Endothelial cell (in vitro differentiated cells): Measurements from ENCODE around the gene IL1RAPL2. TPM values are rescaled to one million over a fixed set of nuclear protein-coding genes. Genes with fewer than 3 reads are reported as not detected.

Source experiments
- DNase-seq: peaks from one replicate; pipeline ENCODE4 v3.0.0; 2021; ENCODE audit warnings: low spot score
- H3K27ac Mint-ChIP-seq: one replicate; pipeline ENCODE4 v1.8.0; 2021; ENCODE audit warnings: mixed read lengths, inconsistent platforms; ENCODE audit not compliant: unreplicated experiment
- H3K27me3 Mint-ChIP-seq: one replicate; pipeline ENCODE4 v1.8.0; 2021; ENCODE audit warnings: mild to moderate bottlenecking, moderate library complexity, mixed read lengths, inconsistent platforms; ENCODE audit not compliant: unreplicated experiment
- H3K36me3 Mint-ChIP-seq: one replicate; pipeline ENCODE4 v1.8.0; 2021; ENCODE audit warnings: mild to moderate bottlenecking, low read depth, mixed read lengths, inconsistent platforms; ENCODE audit not compliant: unreplicated experiment
- H3K4me1 Mint-ChIP-seq: one replicate; pipeline ENCODE4 v1.8.0; 2021; ENCODE audit warnings: mild to moderate bottlenecking, mixed read lengths, inconsistent platforms; ENCODE audit not compliant: unreplicated experiment
- H3K4me3 Mint-ChIP-seq: one replicate; pipeline ENCODE4 v1.8.0; 2021; ENCODE audit warnings: mild to moderate bottlenecking, mixed read lengths, inconsistent platforms; ENCODE audit not compliant: unreplicated experiment
- H3K9me3 Mint-ChIP-seq: one replicate; pipeline ENCODE4 v1.8.0; 2021; ENCODE audit warnings: mixed read lengths, inconsistent platforms; ENCODE audit not compliant: unreplicated experiment
- total RNA-seq: library from RNA; stranded (reverse); fragmentation: NEBNext Ultra II Directional; extraction: Animal tissue kit (Norgen Biotek cat#: 25700); gene quantifications from one replicate; pipeline ENCODE4 v1.2.1, GENCODE V29; 2021; ENCODE audit not compliant: unreplicated experiment
- TF ChIP-seq, protein P1 (sequence below): fragments of 200-600 bp; sonication (generic); IDR thresholded peaks from one replicate; pipeline ENCODE4 v1.5.0; 2021; ENCODE audit warnings: antibody characterized with exemption; ENCODE audit not compliant: unreplicated experiment

Gene IL1RAPL2
- total RNA-seq, 1 donor from 2014 or later: 0.51 TPM

DNA sequence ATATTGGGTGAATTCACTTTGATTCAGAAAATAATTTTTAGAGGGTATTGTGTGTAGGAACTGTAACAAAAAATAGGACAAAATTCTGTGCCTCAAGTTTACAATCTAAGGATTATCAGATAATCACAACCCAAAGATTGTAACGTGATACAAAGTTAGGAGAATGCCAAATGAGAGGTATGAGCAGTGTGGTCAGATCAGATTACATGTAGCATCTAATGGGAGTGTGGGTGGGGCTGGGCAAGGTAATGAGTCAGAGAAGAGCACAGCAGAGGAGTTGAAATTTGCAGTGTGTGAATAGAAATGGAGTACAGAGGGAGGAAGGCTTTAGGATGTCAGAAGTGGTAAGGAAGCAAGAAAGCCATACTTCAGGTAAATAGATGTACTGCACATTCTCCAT lies 757.9 kb downstream of the IL1RAPL2 start:
- Mint-ChIP-seq H3K4me3 (no peak overlapping the region), H3K27me3 (no peaks in the 10 kb centered on the region), H3K27ac (no peak overlapping the region), H3K4me1 (no peaks in the 10 kb centered on the region), H3K9me3 (peaks cover 11% of the 10 kb centered on the region), H3K36me3 (peaks cover 9% of the 10 kb centered on the region)
- no peak for DNase-seq
- TF ChIP-seq, protein P1, sequence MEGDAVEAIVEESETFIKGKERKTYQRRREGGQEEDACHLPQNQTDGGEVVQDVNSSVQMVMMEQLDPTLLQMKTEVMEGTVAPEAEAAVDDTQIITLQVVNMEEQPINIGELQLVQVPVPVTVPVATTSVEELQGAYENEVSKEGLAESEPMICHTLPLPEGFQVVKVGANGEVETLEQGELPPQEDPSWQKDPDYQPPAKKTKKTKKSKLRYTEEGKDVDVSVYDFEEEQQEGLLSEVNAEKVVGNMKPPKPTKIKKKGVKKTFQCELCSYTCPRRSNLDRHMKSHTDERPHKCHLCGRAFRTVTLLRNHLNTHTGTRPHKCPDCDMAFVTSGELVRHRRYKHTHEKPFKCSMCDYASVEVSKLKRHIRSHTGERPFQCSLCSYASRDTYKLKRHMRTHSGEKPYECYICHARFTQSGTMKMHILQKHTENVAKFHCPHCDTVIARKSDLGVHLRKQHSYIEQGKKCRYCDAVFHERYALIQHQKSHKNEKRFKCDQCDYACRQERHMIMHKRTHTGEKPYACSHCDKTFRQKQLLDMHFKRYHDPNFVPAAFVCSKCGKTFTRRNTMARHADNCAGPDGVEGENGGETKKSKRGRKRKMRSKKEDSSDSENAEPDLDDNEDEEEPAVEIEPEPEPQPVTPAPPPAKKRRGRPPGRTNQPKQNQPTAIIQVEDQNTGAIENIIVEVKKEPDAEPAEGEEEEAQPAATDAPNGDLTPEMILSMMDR: no peak

- Mint-ChIP-seq H3K36me3 (no peaks in the 10 kb centered on the region), H3K4me3 (no peak overlapping the region), H3K27me3 (no peaks in the 10 kb centered on the region), H3K4me1 (no peaks in the 10 kb centered on the region), H3K27ac (no peak overlapping the region), H3K9me3 (no peaks in the 10 kb centered on the region)
- no peak for DNase-seq
- TF ChIP-seq, protein P1: no peak
These were observed 762.8 kb downstream of the IL1RAPL2 start for GRCh38 chrX:105328773-105329172.

DNA sequence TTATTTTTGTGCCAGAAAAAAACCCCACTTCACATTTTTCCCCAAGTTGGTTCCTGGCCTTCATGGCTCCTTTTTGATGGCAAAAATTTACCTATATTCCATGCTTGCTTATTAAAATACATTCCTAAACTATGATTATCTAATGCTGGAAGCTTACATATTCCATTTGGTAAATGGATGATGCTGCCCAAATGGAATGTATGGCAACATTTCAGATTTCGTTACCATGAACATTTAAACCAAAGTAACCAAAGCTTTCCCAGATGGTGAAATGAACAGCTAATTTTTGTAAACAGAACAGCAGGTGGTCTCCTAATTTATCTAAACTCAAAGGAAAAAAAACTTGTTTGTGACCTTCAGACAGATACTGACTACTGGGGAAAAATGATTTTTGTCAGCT lies 765.2 kb downstream of the IL1RAPL2 start:
- H3K27me3 Mint-ChIP-seq: no peaks in the 10 kb centered on the region
- H3K27ac Mint-ChIP-seq: no peak overlapping the region
- TF ChIP-seq, protein P1: no peak
- DNase-seq: no peak
- no peaks in the 10 kb centered on the region for H3K4me1 Mint-ChIP-seq
- no peak overlapping the region for H3K4me3 Mint-ChIP-seq
- no peaks in the 10 kb centered on the region for H3K36me3 Mint-ChIP-seq
- no peaks in the 10 kb centered on the region for H3K9me3 Mint-ChIP-seq

- H3K36me3 Mint-ChIP-seq: no peaks in the 10 kb centered on the region
- TF ChIP-seq, protein P1: no peak
- no peak overlapping the region for H3K4me3 Mint-ChIP-seq
- H3K27me3 Mint-ChIP-seq: peaks cover 2% of the 10 kb centered on the region
- no peak overlapping the region for H3K27ac Mint-ChIP-seq
- H3K4me1 Mint-ChIP-seq: no peaks in the 10 kb centered on the region
- peaks cover 4% of the 10 kb centered on the region for H3K9me3 Mint-ChIP-seq
- no peak for DNase-seq
These were observed 781.4 kb downstream of the IL1RAPL2 start for GRCh38 chrX:105347373-105347772.

GRCh38 chrX:105349476-105349875 lies 783.5 kb downstream of the IL1RAPL2 start:
- DNase-seq: no peak
- Mint-ChIP-seq H3K4me1 (no peaks in the 10 kb centered on the region), H3K27ac (no peak overlapping the region), H3K27me3 (peaks cover 2% of the 10 kb centered on the region), H3K36me3 (no peaks in the 10 kb centered on the region), H3K9me3 (peaks cover 4% of the 10 kb centered on the region), H3K4me3 (no peak overlapping the region)
- TF ChIP-seq, protein P1: no peak
